Measurements from ENCODE around the gene ATG16L2. TPM values are rescaled to one million over a fixed set of nuclear protein-coding genes. Genes with fewer than 3 reads are reported as not detected.

Gene ATG16L2
- total RNA-seq, 6 donors from 2014 or later, result 39.5 to 354 (median 86.4) TPM

- Histone ChIP-seq H3K27ac (no peak overlapping the region), H3K27me3 (no peaks in the 10 kb centered on the region), H3K4me3 (no peak overlapping the region), H3K9me3 (no peaks in the 10 kb centered on the region), H3K36me3 (peaks cover 0 to 6% (median 2%) of the 10 kb centered on the region in 4 donors), H3K4me1 (no peaks in the 10 kb centered on the region)
- WGBS, 2 donors, result 95 to 98% methylated on average over 1 of the region's 1 CpG
- DNase-seq, result no peak
- no peak for ATAC-seq (ENCODE audit: low FRiP score in 2 of 2)
- TF ChIP-seq CTCF (IDR thresholded peaks at IDR 0.05) (no peak), POLR2AphosphoS5 (IDR thresholded peaks at IDR 0.05) (no peak), POLR2A (IDR thresholded peaks at IDR 0.05) (no peak), EP300 (IDR thresholded peaks at IDR 0.05) (no peak)
Measured at GRCh38 chr11:72872012-72872411, 57.8 kb downstream of the ATG16L2 start.

DNA sequence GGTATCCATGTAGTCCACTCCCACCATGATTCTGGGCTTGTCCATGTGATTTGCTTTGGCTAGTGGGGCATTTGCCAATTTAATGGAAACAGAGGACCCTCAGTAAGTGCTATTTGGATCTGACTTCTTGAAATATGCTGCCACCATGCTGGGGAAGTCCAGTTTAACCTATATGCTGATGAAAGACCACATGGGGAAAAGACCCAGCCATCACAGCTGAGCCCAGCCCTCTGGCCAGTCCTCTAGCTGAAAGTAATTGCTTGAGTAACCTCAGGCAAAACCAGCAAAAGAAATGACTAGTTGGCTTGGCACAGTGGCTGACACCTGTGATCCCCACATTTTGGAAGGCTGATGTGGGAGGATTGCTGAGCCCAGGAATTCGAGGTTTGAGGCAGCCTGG lies 61.5 kb downstream of the ATG16L2 start:
- Histone ChIP-seq H3K9me3 (no peaks in the 10 kb centered on the region), H3K27me3 (no peaks in the 10 kb centered on the region), H3K36me3 (no peaks in the 10 kb centered on the region), H3K4me1 (no peaks in the 10 kb centered on the region), H3K4me3 (no peak overlapping the region), H3K27ac (no peak overlapping the region)
- DNase-seq (no peak), ATAC-seq (ENCODE audit: low FRiP score in 2 of 2) (no peak)
- TF ChIP-seq POLR2AphosphoS5 (IDR thresholded peaks at IDR 0.05) (no peak), CTCF (IDR thresholded peaks at IDR 0.05) (no peak), EP300 (IDR thresholded peaks at IDR 0.05) (no peak), POLR2A (IDR thresholded peaks at IDR 0.05) (no peak)
- 82 to 100% methylated on average over 1 of the region's 1 CpG for WGBS, 2 donors

GRCh38 chr11:72876147-72876546 lies 61.9 kb downstream of the ATG16L2 start:
- whole genome bisulfite sequencing, 2 donors, result 97 to 98% methylated on average over 3 of the region's 3 CpGs
- no peak overlapping the region for H3K4me3 ChIP-seq
- H3K9me3 ChIP-seq, result no peaks in the 10 kb centered on the region
- no peak for DNase-seq
- no peak overlapping the region for H3K27ac ChIP-seq
- no peaks in the 10 kb centered on the region for H3K36me3 ChIP-seq
- TF ChIP-seq CTCF (IDR thresholded peaks at IDR 0.05) (no peak), POLR2A (IDR thresholded peaks at IDR 0.05) (no peak), EP300 (IDR thresholded peaks at IDR 0.05) (no peak), POLR2AphosphoS5 (IDR thresholded peaks at IDR 0.05) (no peak)
- H3K4me1 ChIP-seq, result no peaks in the 10 kb centered on the region
- H3K27me3 ChIP-seq, result no peaks in the 10 kb centered on the region
- no peak for ATAC-seq (ENCODE audit: low FRiP score in 2 of 2)

Small RNA genes lying within 50 kb of the gene (small RNA-seq; reads per million reads assigned to genes)
- 0 reads per million in 4 donors for gene MIR4692
- 0 reads per million in 4 donors for gene RF00019
- gene RNU6-672P, result 0 reads per million in 4 donors

Other genes starting within 250 kb of the ATG16L2 start
- gene PDE2A, start 140.0 kb upstream of the ATG16L2 start, total RNA-seq, result 10 to 100 TPM in 4 of 6 donors, 1 to 10 TPM in 2; 4.7 to 46.1 (median 16.7) TPM
- gene ARAP1, start 62.0 kb upstream of the ATG16L2 start, total RNA-seq, result 1,000 to 10,000 TPM in 1 of 6 donors, 100 to 1,000 TPM in 5; 217 to 1,154 (median 269) TPM
- gene STARD10, start 20.4 kb upstream of the ATG16L2 start, total RNA-seq, result 100 to 1,000 TPM in 5 of 6 donors, 10 to 100 TPM in 1; 93.2 to 227 (median 151) TPM

All from upper lobe of left lung (tissue), 6 donors.